ENCODE results near the gene ACKR2. TPM values are rescaled to one million over a fixed set of nuclear protein-coding genes. Genes with fewer than 3 reads are reported as not detected.

Gene ACKR2
- total and polyA plus RNA-seq, 2 of the 13 experiments (the other 11 are each of a cell fraction or from before 2014, with no cell fraction given) = 1.1 to 1.9 TPM

DNA sequence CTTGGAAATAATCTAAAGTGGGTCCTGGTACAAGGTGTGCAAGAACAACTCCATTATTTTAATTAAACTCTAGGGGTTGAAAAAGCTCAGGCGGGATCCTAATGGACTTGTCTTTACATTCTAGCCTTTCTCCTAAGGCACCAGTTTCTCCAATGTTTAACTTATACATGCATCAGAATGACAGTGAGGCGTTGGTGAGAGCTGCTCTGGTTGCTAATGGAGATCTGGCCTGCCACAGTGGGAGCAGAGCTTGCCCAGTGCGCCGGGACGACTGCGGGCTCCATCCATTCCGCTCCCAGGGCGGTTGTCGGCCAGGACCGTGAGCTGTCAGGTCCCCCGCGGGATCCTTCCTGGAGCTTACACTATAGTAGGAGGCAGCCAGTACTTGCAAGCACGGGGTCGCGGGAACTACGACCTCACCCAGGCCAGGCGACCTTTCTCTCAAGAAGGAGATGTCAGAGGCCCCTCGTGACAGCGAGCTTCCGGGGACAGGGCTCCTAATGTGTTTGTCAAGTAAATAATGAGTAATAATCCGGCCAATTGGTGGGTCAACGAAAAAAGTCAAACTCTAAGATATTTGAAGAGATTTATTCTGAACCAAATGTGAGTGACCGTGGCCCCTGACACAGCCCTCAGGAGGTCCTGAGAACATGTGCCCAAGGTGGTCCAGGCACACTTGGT lies 4.0 kb upstream of the ACKR2 start (continued):
- TF ChIP-seq ZNF142 (CRISPR knock-in tag; IDR thresholded peaks at IDR 0.05) = no peak
- TF ChIP-seq ZNF260 (CRISPR knock-in tag; IDR thresholded peaks at IDR 0.05; ENCODE audit: borderline replicate concordance, low read depth) = no peak
- TF ChIP-seq ZNF235 (CRISPR knock-in tag; IDR thresholded peaks at IDR 0.05; ENCODE audit: borderline replicate concordance) = no peak
- TF ChIP-seq CENPBD1 (CRISPR knock-in tag; IDR thresholded peaks at IDR 0.05; ENCODE audit: borderline replicate concordance, low read depth) = no peak
- TF ChIP-seq HOMEZ (CRISPR knock-in tag; IDR thresholded peaks at IDR 0.05; ENCODE audit: low read depth) = peak; percentile 55; the same call in 1 of the 2 replicates
- no peak for TF ChIP-seq THYN1 (CRISPR knock-in tag; IDR thresholded peaks at IDR 0.05; ENCODE audit: borderline replicate concordance, low read depth)
- TF ChIP-seq ELF4 (CRISPR knock-in tag; IDR thresholded peaks at IDR 0.05; ENCODE audit: borderline replicate concordance) = 0 out of 2 replicates have a peak, but pooled peaks have one; percentile 61
- TF ChIP-seq MLXIP (CRISPR knock-in tag; IDR thresholded peaks at IDR 0.05; ENCODE audit: borderline replicate concordance) = no peak
- TF ChIP-seq PHF8 (CRISPR knock-in tag; IDR thresholded peaks at IDR 0.05) = no peak
- TF ChIP-seq, protein P1, sequence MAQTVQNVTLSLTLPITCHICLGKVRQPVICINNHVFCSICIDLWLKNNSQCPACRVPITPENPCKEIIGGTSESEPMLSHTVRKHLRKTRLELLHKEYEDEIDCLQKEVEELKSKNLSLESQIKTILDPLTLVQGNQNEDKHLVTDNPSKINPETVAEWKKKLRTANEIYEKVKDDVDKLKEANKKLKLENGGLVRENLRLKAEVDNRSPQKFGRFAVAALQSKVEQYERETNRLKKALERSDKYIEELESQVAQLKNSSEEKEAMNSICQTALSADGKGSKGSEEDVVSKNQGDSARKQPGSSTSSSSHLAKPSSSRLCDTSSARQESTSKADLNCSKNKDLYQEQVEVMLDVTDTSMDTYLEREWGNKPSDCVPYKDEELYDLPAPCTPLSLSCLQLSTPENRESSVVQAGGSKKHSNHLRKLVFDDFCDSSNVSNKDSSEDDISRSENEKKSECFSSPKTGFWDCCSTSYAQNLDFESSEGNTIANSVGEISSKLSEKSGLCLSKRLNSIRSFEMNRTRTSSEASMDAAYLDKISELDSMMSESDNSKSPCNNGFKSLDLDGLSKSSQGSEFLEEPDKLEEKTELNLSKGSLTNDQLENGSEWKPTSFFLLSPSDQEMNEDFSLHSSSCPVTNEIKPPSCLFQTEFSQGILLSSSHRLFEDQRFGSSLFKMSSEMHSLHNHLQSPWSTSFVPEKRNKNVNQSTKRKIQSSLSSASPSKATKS (CRISPR knock-in tag; IDR thresholded peaks at IDR 0.05) = 0 out of 2 replicates have a peak, but pooled peaks have one; percentile 39
- TF ChIP-seq, protein P2, sequence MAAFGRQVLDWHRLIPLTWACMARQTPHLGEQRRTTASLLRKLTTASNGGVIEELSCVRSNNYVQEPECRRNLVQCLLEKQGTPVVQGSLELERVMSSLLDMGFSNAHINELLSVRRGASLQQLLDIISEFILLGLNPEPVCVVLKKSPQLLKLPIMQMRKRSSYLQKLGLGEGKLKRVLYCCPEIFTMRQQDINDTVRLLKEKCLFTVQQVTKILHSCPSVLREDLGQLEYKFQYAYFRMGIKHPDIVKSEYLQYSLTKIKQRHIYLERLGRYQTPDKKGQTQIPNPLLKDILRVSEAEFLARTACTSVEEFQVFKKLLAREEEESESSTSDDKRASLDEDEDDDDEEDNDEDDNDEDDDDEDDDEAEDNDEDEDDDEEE (CRISPR knock-in tag; IDR thresholded peaks at IDR 0.05) = no peak
- TF ChIP-seq DPF2 (CRISPR knock-in tag; IDR thresholded peaks at IDR 0.05; ENCODE audit: borderline replicate concordance, low read depth) = no peak
- TF ChIP-seq NFKBIZ (CRISPR knock-in tag; IDR thresholded peaks at IDR 0.05) = no peak
